GM12878 (cell line): ENCODE measurements around the gene ATP5MK. TPM values are rescaled to one million over a fixed set of nuclear protein-coding genes. Genes with fewer than 3 reads are reported as not detected.
"Not testable (repeated sequence)": the region's sequence is repeated elsewhere in the genome, so short reads cannot be mapped to it uniquely, and the experiment has no call there.

Experiments used
- ATAC-seq: fragments of 200-7000 bp; cut with Tn5 transposase; 3 replicates; pipeline ENCODE4 v1.9.1; 2020; ENCODE audit warnings: mild to moderate bottlenecking, moderate library complexity
- BruUV-seq: library from RNA; stranded (reverse); fragments of 400-500 nt; replicated peaks from 2 replicates; lab custom pipeline; 2021; lab: Mats Ljungman, UMichigan
- CTCF ChIA-PET: fragments of 300-600 bp; sonication (Branson Sonifier 250); formaldehyde crosslinking; extraction: SDS; loops from one replicate; lab custom pipeline; 2021; ENCODE audit warnings: inconsistent platforms; lab: Yijun Ruan, JAX
- POLR2A ChIA-PET: fragments of 350-600 bp; formaldehyde crosslinking; extraction: SDS; loops from one replicate; lab custom pipeline; 2021; ENCODE audit warnings: inconsistent platforms; lab: Charles Lee
- RAD21 ChIA-PET: fragments of 300-600 bp; sonication (Branson Sonifier 250); formaldehyde crosslinking; loops from one replicate; lab custom pipeline; 2023; ENCODE audit warnings: antibody characterized with exemption; ENCODE audit not compliant: unreplicated experiment; lab: Charles Lee
- SMC1A ChIA-PET: fragments of 300-600 bp; sonication (Branson Sonifier 250); formaldehyde crosslinking; loops from one replicate; lab custom pipeline; 2023; ENCODE audit not compliant: unreplicated experiment, uncharacterized antibody; lab: Charles Lee
- DNase-seq: peaks from one replicate; pipeline ENCODE4 v3.0.0-alpha.2; 2011; ENCODE audit warnings: low read depth, low spot score
- FAIRE-seq: peaks from 3 replicates; lab custom pipeline; 2011; peaks lifted over from hg19 to GRCh38; lab: Jason Lieb, UNC
- H2AFZ ChIP-seq: 2 replicates; pipeline ENCODE4 v1.6.0; 2011; ENCODE audit warnings: low read depth, low read length, control low read depth; ENCODE audit not compliant: control insufficient read depth
- H3K27ac ChIP-seq: 2 replicates; pipeline ENCODE4 v1.5.1; 2011; ENCODE audit warnings: control low read depth; ENCODE audit not compliant: control insufficient read depth, insufficient read depth
- H3K27me3 ChIP-seq, 2 experiments: replicated peaks in 1 of 2; 2 replicates each; pipeline versions ENCODE4 v1.6.0 to v1.6.1; 2011; ENCODE audit warnings: low read length in 1 of 2; ENCODE audit not compliant: control insufficient read depth in 2 of 2, insufficient read depth in 2 of 2
- H3K36me3 ChIP-seq, 2 experiments: 2 replicates each; pipeline ENCODE4 v1.5.1; 2011; ENCODE audit warnings: low read length in 1 of 2; ENCODE audit not compliant: control insufficient read depth in 2 of 2, insufficient read depth in 2 of 2
- H3K4me1 ChIP-seq: 2 replicates; pipeline ENCODE4 v1.6.1; 2011; ENCODE audit warnings: mild to moderate bottlenecking, low read length, moderate library complexity, mixed read lengths; ENCODE audit not compliant: control insufficient read depth, insufficient read depth
- H3K4me2 ChIP-seq: 2 replicates; pipeline ENCODE4 v1.6.0; 2011; ENCODE audit warnings: control low read depth; ENCODE audit not compliant: control insufficient read depth, insufficient read depth
- H3K4me3 ChIP-seq: fragments of 200-600 bp; sonication (generic); 2 replicates; pipeline ENCODE4 v1.5.1; 2016
- H3K79me2 ChIP-seq: 2 replicates; pipeline ENCODE4 v1.6.0; 2011; ENCODE audit warnings: low read length; ENCODE audit not compliant: control insufficient read depth, insufficient read depth
- H3K9ac ChIP-seq: 2 replicates; pipeline ENCODE4 v1.8.0; 2011; ENCODE audit warnings: low read length, control low read depth, mixed read lengths; ENCODE audit not compliant: control insufficient read depth, insufficient read depth
- H3K9me3 ChIP-seq: replicated peaks from 3 replicates; pipeline ENCODE4 v1.5.1; 2011; ENCODE audit warnings: mild to moderate bottlenecking, low read length; ENCODE audit not compliant: control insufficient read depth, insufficient read depth
- H4K20me1 ChIP-seq: 2 replicates; pipeline ENCODE4 v1.6.0; 2011; ENCODE audit not compliant: control insufficient read depth, insufficient read depth
- ATF7 ChIP-seq: fragments of 450-650 bp; IDR thresholded peaks from 2 replicates; pipeline ENCODE4 v1.6.1; 2016; ENCODE audit warnings: low read depth, mild to moderate bottlenecking
- BCL11A ChIP-seq: IDR thresholded peaks from 2 replicates; pipeline ENCODE4 v1.6.1; 2011; ENCODE audit warnings: low read depth, low read length
- NFYB ChIP-seq: IDR thresholded peaks from 2 replicates; pipeline ENCODE4 v1.6.1; 2011; ENCODE audit warnings: low read depth, mild to moderate bottlenecking, low read length, improper control_type of control experiment, moderate library complexity; ENCODE audit not compliant: insufficient read depth
- RAD21 ChIP-seq: IDR thresholded peaks from 2 replicates; pipeline ENCODE4 v1.6.1; 2011; ENCODE audit warnings: mild to moderate bottlenecking, low read depth, low read length, moderate library complexity; ENCODE audit not compliant: insufficient read depth
- WGBS: methylation state at CpG from one replicate; pipeline ENCODE4 v1.1.6; 2016; ENCODE audit warnings: low lambda C conversion rate; ENCODE audit not compliant: insufficient replicate concordance, insufficient coverage; ENCODE audit errors: missing lambda C conversion rate; 5-methylcytosine and 5-hydroxymethylcytosine counted together
- in situ Hi-C: fragments of 300-500 bp; cut with MboI; formaldehyde crosslinking; loops from 9 replicates; pipeline ENCODE4 v1.14.3; 2018; ENCODE audit warnings: mixed read lengths
- intact Hi-C: fragments of 100-400 bp; cut with micrococcal nuclease; formaldehyde crosslinking; loops from one replicate; pipeline ENCODE4 v1.14.2; 2022; ENCODE audit not compliant: unreplicated experiment
- polyA plus RNA-seq, 11 experiments: library from polyadenylated mRNA; depleted of rRNA in 4 of 11; unstranded in 6 of 11; stranded (reverse) in 5 of 11; fragments of >200 nt; fragmentation: Nextera tagmentation in 4 of 11; fragmentation: Illumina TruSeq in 1 of 11; extraction: Ambion mirVana in 4 of 11; extraction: Trizol in 1 of 11; gene quantifications; 1 replicate in 1 of 11; 2 replicates in 10 of 11; pipeline versions ENCODE4 v1.2.1 to v1.2.3, GENCODE V29; 2011 to 2016; ENCODE audit warnings: inconsistent platforms in 2 of 11, missing spikeins in 2 of 11, low read depth in 1 of 11
- total RNA-seq, 4 experiments: library from RNA; depleted of rRNA in 3 of 4; stranded (reverse); fragments of >200 nt in 3 of 4; fragmentation: Illumina TruSeq in 1 of 4; extraction: Trizol in 1 of 4; gene quantifications; 2 replicates each; pipeline versions ENCODE4 v1.2.1 to v1.2.3, GENCODE V29; 2013 to 2021

The ATP5MK gene
- total and polyA plus RNA-seq, 10 of the 15 experiments (the other 5 are each of a cell fraction or from before 2014, with no cell fraction given) = 240 to 1,790 (median 626) TPM

- TF ChIP-seq BCL11A = no peak
- no peak for TF ChIP-seq RAD21
- TF ChIP-seq NFYB = no peak
- TF ChIP-seq ATF7 = no peak
Measured at GRCh38 chr10:103355906-103356599, 40.2 kb downstream of the ATP5MK start (continued).

- H3K4me3 ChIP-seq, ATAC-seq, H3K9me3 ChIP-seq, H3K27ac ChIP-seq, H3K4me1 ChIP-seq, H3K9ac ChIP-seq, H3K36me3 ChIP-seq, FAIRE-seq, H2AFZ ChIP-seq, DNase-seq, in situ Hi-C loops, BruUV-seq, H3K27me3 ChIP-seq, RAD21 ChIA-PET, POLR2A ChIA-PET, CTCF ChIA-PET, H4K20me1 ChIP-seq, H3K4me2 ChIP-seq, SMC1A ChIA-PET: not testable (repeated sequence)
- intact Hi-C loops = loop anchor here (5.0 kb wide), 1 partner anchor 43 kb away; the partner anchor contains the start of genes ATP5MK and PDCD11
- H3K79me2 ChIP-seq = peaks cover 15% of the 10 kb centered on the region
- 83% methylated on average over 3 of the region's 4 CpGs for WGBS
Measured at GRCh38 chr10:103354567-103354966, 41.7 kb downstream of the ATP5MK start.
